HG03108 (cell line): ENCODE measurements around the gene KCNH5.

Experiments used
- ATAC-seq: cut with Tn5 transposase; IDR thresholded peaks from one replicate; pipeline ENCODE4 v1.9.1; 2021; ENCODE audit warnings: moderate library complexity; ENCODE audit not compliant: unreplicated experiment

Gene KCNH5

DNA sequence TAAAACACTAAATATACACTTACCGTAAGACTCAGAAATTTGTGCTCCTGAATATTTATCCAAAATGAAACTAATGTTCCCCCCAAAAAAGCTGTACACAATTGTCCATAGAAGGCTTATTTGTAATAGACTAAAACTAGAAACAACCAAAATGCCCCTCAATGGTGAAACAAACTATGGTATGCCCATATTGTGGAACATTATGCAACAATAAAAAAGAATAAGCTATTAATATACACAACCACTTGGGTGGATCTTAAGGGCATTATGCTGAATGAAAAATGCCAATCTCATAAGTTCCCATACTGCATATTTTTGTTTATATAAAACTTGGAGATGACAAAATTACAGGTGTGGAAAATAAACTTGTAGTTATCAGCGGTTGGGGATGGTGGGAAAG lies 357.4 kb downstream of the KCNH5 start:
- ATAC-seq = no peak

DNA sequence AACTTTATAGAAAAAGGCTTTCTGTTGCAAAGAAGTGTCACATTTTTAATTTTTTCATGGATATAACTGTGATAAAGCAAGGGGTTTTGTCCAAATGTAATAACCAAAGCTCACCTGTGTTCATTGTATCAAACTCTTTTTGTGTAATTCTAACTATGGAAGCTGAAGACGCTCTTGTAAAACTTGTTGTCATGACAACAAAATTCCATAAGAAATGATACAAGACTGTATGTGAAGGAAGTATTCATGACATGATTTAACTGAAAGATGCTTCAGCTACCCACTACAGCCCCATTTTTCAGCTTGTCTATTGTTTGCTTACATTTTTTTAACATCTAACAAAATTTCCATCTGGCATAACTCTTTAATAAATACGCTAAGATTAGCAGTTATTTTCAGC lies 360.9 kb downstream of the KCNH5 start:
- no peak for ATAC-seq

- no peak for ATAC-seq
Measured at GRCh38 chr14:62682208-62682607, 363.1 kb downstream of the KCNH5 start.

- no peak for ATAC-seq
Measured at GRCh38 chr14:62674563-62675237, 370.6 kb downstream of the KCNH5 start.

DNA sequence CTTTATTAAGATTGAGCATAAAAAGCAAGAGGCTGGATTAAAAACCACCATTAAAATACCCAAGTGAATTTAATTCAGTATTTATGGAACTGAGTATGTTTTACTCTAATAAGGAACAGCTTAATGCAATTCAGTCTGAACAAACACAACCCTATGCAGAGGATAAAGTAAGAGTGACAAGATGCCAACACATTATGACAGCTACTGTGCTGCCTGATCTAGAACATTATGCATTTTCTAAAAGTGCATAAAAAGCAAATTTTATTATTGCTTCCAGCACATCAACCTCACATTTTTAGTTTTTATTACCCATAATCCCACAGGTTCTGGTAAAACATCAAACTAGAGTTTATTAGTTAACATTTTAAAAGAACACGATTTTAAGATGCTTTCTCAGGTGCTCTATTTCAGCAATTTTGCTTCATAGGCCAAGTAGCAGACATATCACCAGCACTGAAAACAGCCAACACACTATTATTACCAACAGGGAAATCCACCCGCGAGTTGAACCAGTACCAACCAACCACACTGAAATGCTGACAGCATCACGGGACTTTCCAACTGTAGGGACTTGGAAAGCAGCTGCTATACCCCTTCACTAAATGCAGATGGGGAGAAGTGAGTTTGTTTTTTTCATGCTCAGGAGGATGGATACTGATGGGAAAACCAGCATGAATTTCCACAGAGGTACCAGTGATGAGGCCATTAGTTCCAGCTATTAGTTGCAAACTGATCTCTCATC lies 372.1 kb downstream of the KCNH5 start:
- no peak for ATAC-seq

- ATAC-seq = no peak
Measured at GRCh38 chr14:62670526-62670925, 374.7 kb downstream of the KCNH5 start.

- ATAC-seq = no peak
Measured at GRCh38 chr14:62667421-62667914, 377.8 kb downstream of the KCNH5 start.

DNA sequence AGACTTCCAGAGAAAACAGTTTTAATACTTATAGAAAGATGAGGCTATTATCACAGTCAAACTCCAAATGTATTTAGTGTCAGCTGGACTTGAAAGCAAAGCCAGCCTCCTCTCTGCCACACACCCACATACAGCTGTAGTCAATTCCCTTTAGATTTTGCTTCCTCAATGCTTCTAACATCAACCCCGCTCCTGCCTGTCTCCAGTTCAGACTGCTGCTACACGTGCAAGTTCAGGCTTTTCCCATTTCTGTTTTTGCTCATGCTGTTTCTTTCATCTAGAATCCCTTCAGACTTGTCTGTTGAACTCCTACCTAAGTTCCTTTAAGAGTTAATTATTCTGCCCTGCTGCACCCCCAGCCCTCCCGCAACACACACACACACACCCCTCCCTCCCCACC lies 380.0 kb downstream of the KCNH5 start:
- ATAC-seq = no peak

GRCh38 chr14:62663456-62663821 lies 381.8 kb downstream of the KCNH5 start:
- ATAC-seq = no peak

DNA sequence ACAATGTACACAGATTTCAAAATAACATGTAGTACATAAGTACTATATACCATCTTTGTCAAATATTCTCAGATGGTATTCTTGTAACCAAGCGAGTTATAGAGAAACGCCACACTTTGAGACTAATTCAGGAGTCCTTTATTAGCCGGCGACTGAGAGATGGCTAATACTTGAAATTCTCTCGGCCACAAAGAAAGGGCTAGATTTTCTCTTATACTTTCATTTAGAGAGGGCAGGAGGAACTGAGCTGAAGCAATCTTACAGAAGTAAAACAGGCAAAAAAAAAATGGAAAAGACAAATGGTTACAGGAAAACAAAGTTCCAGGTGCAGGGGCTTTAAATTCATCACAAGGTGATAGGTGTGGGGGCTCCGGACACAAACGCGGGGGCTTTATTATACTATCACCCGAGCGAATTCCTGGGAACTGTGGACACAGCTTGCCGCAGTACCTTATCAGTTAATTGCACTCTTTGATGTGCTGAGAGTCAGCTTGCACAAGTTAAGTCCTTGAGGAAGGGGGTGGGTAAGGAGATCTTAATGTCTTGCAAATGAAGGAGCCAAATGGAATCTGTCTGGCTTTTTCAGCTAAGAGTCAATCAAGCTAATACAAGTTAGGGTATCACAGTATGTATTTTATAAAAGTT lies 382.3 kb downstream of the KCNH5 start:
- no peak for ATAC-seq

DNA sequence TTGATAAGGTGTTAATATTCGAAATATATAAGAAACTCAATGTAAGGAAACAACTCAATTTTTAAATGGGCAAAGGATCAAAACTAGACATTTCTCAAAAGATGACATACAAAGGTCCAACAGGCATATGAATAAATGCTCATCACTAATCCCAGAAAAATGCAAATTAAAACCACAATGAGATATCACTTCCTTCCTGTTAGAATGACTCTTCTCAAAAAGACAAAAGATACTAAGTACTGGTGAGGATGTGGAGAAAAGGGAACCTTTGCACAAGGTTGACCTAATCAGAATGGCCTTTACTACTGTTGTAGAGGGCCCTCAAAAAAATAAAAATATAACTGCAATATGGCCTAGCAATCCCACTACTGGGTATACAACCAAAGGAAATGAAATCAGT lies 383.4 kb downstream of the KCNH5 start:
- ATAC-seq = no peak

DNA sequence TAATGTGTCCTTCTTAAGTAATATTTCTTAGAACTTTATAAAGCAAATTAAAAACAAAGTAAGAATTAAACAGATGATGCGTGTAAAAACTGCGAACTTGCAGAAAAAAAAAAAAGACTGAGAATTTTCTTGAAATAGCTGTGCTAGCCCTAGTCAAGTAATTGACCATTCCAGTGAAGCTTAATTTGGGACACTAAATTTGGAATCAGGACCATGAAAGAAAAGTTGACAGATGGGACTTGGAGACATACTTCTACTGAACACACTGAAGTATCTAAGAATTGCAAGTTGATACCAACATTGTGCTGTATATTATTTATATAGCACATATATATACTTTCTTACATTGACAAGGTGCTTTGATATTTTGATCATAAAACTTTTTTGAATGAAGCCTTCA lies 386.6 kb downstream of the KCNH5 start:
- no peak for ATAC-seq

- ATAC-seq = no peak
Measured at GRCh38 chr14:62657376-62657775, 387.9 kb downstream of the KCNH5 start.

DNA sequence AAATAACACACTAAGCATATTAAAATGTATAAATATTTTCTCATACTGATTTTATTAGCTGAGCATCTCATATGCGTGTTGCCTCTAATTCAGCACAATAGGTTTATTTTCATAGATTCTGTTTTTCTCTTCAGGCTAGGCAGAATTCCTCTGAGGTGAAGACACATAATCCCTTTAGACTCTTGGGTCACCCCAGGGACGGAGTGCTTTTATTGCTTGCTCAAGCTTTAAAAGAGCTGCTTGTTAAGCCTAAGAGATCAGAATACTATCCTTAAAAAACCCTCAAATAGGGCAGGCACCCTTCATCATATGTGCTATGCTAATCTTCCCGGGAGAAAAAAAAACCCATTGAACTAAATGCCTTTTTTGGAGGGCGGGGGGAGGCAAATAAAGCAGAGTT lies 390.1 kb downstream of the KCNH5 start:
- ATAC-seq = no peak

GRCh38 chr14:62654641-62655040 lies 390.6 kb downstream of the KCNH5 start:
- no peak for ATAC-seq
